ENCODE measurements around the gene KIF3A.

Gene KIF3A

GRCh38 chr5:132708645-132709044 lies 28.7 kb downstream of the KIF3A start:
- no peak for DNase-seq

GRCh38 chr5:132704875-132705274 lies 32.5 kb downstream of the KIF3A start:
- no peak for DNase-seq

- no peak for DNase-seq
These were observed 41.4 kb downstream of the KIF3A start for GRCh38 chr5:132695956-132696355.

- no peak for DNase-seq
These were observed 44.7 kb downstream of the KIF3A start for GRCh38 chr5:132692632-132692967.

- DNase-seq = peak; percentile 11
These were observed 45.4 kb downstream of the KIF3A start for GRCh38 chr5:132691755-132692631.

GRCh38 chr5:132690156-132690555 lies 47.2 kb downstream of the KIF3A start:
- DNase-seq = no peak

- DNase-seq = no peak
These were observed 47.8 kb downstream of the KIF3A start for GRCh38 chr5:132689513-132689912.

- DNase-seq = peak; percentile 54
These were observed 48.6 kb downstream of the KIF3A start for GRCh38 chr5:132688536-132689339.

GRCh38 chr5:132687995-132688394 lies 49.4 kb downstream of the KIF3A start:
- DNase-seq = peak; percentile 44

GRCh38 chr5:132686193-132686592 lies 51.2 kb downstream of the KIF3A start:
- no peak for DNase-seq

GRCh38 chr5:132684922-132685720 lies 52.2 kb downstream of the KIF3A start:
- no peak for DNase-seq

GRCh38 chr5:132684491-132684890 lies 52.9 kb downstream of the KIF3A start:
- DNase-seq = no peak

GRCh38 chr5:132681983-132682382 lies 55.4 kb downstream of the KIF3A start:
- no peak for DNase-seq

- DNase-seq = no peak
These were observed 55.9 kb downstream of the KIF3A start for GRCh38 chr5:132681476-132681831.

- no peak for DNase-seq
These were observed 56.4 kb downstream of the KIF3A start for GRCh38 chr5:132680780-132681475.

GRCh38 chr5:132679717-132680380 lies 57.5 kb downstream of the KIF3A start:
- no peak for DNase-seq

- DNase-seq = no peak
These were observed 58.2 kb downstream of the KIF3A start for GRCh38 chr5:132679166-132679565.

GRCh38 chr5:132678735-132679134 lies 58.6 kb downstream of the KIF3A start:
- DNase-seq = no peak

- no peak for DNase-seq
These were observed 59.5 kb downstream of the KIF3A start for GRCh38 chr5:132677682-132678400.

GRCh38 chr5:132677191-132677590 lies 60.2 kb downstream of the KIF3A start:
- DNase-seq = no peak

GRCh38 chr5:132675936-132676689 lies 61.2 kb downstream of the KIF3A start:
- DNase-seq = no peak
